HEK293 (cell line): ENCODE measurements around the gene PACRG.

Source experiments
- MYNN ChIP-seq: fragments of 450-650 bp; formaldehyde crosslinking; IDR thresholded peaks from 2 replicates; pipeline ENCODE4 v1.5.1; 2016; ENCODE audit warnings: missing biosample characterization, missing genetic modification characterization, borderline replicate concordance
- RBAK ChIP-seq: fragments of 450-650 bp; formaldehyde crosslinking; IDR thresholded peaks from 2 replicates; pipeline ENCODE4 v1.5.1; 2016; ENCODE audit warnings: missing biosample characterization, missing genetic modification characterization
- TCF7L2 ChIP-seq: IDR thresholded peaks from 2 replicates; pipeline ENCODE4 v1.6.1; 2011; ENCODE audit warnings: low read depth, mild to moderate bottlenecking, inconsistent platforms, low read length, moderate library complexity, borderline replicate concordance
- ZBTB21 ChIP-seq: fragments of 450-650 bp; formaldehyde crosslinking; IDR thresholded peaks from 2 replicates; pipeline ENCODE4 v1.5.1; 2017; ENCODE audit warnings: missing biosample characterization, missing genetic modification characterization
- ZNF19 ChIP-seq: fragments of 450-650 bp; formaldehyde crosslinking; IDR thresholded peaks from 2 replicates; pipeline ENCODE4; 2016; ENCODE audit warnings: missing biosample characterization, missing genetic modification characterization, low read depth
- ZNF2 ChIP-seq: fragments of 450-650 bp; formaldehyde crosslinking; IDR thresholded peaks from 2 replicates; pipeline ENCODE4 v1.5.1; 2016; ENCODE audit warnings: missing biosample characterization, missing genetic modification characterization
- ZNF214 ChIP-seq: fragments of 450-650 bp; formaldehyde crosslinking; IDR thresholded peaks from 2 replicates; pipeline ENCODE4 v1.5.1; 2017; ENCODE audit warnings: missing biosample characterization, mild to moderate bottlenecking, missing genetic modification characterization, borderline replicate concordance
- ZNF311 ChIP-seq: fragments of 450-650 bp; formaldehyde crosslinking; IDR thresholded peaks from 2 replicates; pipeline ENCODE4 v1.5.1; 2017; ENCODE audit warnings: missing biosample characterization, missing genetic modification characterization, borderline replicate concordance
- ZNF433 ChIP-seq: fragments of 450-650 bp; formaldehyde crosslinking; IDR thresholded peaks from 2 replicates; pipeline ENCODE4 v1.5.1; 2016; ENCODE audit warnings: missing biosample characterization, missing genetic modification characterization, low read depth
- ZNF560 ChIP-seq: fragments of 450-650 bp; formaldehyde crosslinking; IDR thresholded peaks from 2 replicates; pipeline ENCODE4 v1.5.1; 2017; ENCODE audit warnings: missing biosample characterization, missing genetic modification characterization, borderline replicate concordance
- TF ChIP-seq, protein P1 (sequence below): IDR thresholded peaks from 2 replicates; pipeline ENCODE4 v1.6.1; 2011; ENCODE audit warnings: mild to moderate bottlenecking, low read depth, low read length, borderline replicate concordance
- TF ChIP-seq, protein P2 (sequence below): fragments of 450-650 bp; formaldehyde crosslinking; IDR thresholded peaks from 2 replicates; pipeline ENCODE4 v1.5.1; 2016; ENCODE audit warnings: missing biosample characterization, missing genetic modification characterization
- TF ChIP-seq, protein P3 (sequence below): fragments of 450-650 bp; IDR thresholded peaks from 2 replicates; pipeline ENCODE4 v1.5.1; 2018; ENCODE audit warnings: missing biosample characterization, mild to moderate bottlenecking, missing genetic modification characterization

DNA sequence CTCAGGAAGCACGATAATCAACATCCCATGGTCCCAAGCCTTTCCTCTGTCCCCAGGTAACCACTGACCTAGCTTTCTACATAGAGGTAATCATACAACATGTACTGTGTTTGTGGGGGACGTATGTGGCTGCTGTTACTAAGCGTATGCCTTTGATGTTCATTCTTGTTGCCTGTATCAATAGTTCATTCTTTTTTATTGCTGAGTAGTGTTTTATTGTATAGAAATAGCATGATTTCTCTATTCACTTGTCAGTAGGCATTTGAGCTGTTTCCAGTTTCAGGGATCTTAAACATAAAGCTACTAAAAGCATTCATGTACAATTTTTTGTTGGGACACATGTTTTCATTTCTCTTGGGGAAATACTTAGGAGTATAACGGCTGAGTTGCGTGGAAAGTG is 185.4 kb downstream of the PACRG start:
- TF ChIP-seq ZNF2 (tag by site-specific recombination) (no peak), TCF7L2 (no peak), MYNN (tag by site-specific recombination) (no peak), RBAK (no peak), ZNF311 (no peak), ZNF560 (tag by site-specific recombination) (no peak), ZBTB21 (tag by site-specific recombination) (no peak), ZNF19 (no peak), ZNF214 (tag by site-specific recombination) (no peak), ZNF433 (tag by site-specific recombination) (no peak)
- TF ChIP-seq, protein P1, sequence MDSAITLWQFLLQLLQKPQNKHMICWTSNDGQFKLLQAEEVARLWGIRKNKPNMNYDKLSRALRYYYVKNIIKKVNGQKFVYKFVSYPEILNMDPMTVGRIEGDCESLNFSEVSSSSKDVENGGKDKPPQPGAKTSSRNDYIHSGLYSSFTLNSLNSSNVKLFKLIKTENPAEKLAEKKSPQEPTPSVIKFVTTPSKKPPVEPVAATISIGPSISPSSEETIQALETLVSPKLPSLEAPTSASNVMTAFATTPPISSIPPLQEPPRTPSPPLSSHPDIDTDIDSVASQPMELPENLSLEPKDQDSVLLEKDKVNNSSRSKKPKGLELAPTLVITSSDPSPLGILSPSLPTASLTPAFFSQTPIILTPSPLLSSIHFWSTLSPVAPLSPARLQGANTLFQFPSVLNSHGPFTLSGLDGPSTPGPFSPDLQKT: no peak
- TF ChIP-seq, protein P2, sequence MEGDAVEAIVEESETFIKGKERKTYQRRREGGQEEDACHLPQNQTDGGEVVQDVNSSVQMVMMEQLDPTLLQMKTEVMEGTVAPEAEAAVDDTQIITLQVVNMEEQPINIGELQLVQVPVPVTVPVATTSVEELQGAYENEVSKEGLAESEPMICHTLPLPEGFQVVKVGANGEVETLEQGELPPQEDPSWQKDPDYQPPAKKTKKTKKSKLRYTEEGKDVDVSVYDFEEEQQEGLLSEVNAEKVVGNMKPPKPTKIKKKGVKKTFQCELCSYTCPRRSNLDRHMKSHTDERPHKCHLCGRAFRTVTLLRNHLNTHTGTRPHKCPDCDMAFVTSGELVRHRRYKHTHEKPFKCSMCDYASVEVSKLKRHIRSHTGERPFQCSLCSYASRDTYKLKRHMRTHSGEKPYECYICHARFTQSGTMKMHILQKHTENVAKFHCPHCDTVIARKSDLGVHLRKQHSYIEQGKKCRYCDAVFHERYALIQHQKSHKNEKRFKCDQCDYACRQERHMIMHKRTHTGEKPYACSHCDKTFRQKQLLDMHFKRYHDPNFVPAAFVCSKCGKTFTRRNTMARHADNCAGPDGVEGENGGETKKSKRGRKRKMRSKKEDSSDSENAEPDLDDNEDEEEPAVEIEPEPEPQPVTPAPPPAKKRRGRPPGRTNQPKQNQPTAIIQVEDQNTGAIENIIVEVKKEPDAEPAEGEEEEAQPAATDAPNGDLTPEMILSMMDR: no peak
- TF ChIP-seq, protein P3, sequence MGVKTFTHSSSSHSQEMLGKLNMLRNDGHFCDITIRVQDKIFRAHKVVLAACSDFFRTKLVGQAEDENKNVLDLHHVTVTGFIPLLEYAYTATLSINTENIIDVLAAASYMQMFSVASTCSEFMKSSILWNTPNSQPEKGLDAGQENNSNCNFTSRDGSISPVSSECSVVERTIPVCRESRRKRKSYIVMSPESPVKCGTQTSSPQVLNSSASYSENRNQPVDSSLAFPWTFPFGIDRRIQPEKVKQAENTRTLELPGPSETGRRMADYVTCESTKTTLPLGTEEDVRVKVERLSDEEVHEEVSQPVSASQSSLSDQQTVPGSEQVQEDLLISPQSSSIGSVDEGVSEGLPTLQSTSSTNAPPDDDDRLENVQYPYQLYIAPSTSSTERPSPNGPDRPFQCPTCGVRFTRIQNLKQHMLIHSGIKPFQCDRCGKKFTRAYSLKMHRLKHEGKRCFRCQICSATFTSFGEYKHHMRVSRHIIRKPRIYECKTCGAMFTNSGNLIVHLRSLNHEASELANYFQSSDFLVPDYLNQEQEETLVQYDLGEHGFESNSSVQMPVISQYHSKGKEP (tag by site-specific recombination): no peak
